Upper lobe of right lung (tissue), 1 donor: ENCODE measurements around the gene TAF15. TPM values are rescaled to one million over a fixed set of nuclear protein-coding genes. Genes with fewer than 3 reads are reported as not detected.

Experiments
- ATAC-seq: fragments of 200-7000 bp; cut with Tn5 transposase; one replicate; pipeline ENCODE4 v1.9.1; 2020; ENCODE audit warnings: mild to moderate bottlenecking, moderate library complexity
- DNase-seq: peaks from one replicate; pipeline ENCODE4 v3.0.0-alpha.2; 2020
- H3K27ac ChIP-seq: fragments of 200-600 bp; one replicate; pipeline ENCODE4 v1.8.0; 2022
- H3K27me3 ChIP-seq: fragments of 200-600 bp; one replicate; pipeline ENCODE4 v1.8.0; 2022; ENCODE audit warnings: mild to moderate bottlenecking
- H3K36me3 ChIP-seq: fragments of 200-600 bp; one replicate; pipeline ENCODE4 v1.8.0; 2022
- H3K4me1 ChIP-seq: fragments of 200-600 bp; one replicate; pipeline ENCODE4 v1.8.0; 2022
- H3K4me3 ChIP-seq: fragments of 200-600 bp; one replicate; pipeline ENCODE4 v1.8.0; 2022; ENCODE audit warnings: mild to moderate bottlenecking
- H3K9me3 ChIP-seq: fragments of 200-600 bp; one replicate; pipeline ENCODE4 v1.8.0; 2022
- intact Hi-C: fragments of 100-400 bp; cut with DNase I; formaldehyde crosslinking; loops from one replicate; pipeline ENCODE4 v1.11.0; 2022
- total RNA-seq: library from RNA; stranded (reverse); fragmentation: NEBNext Ultra II Directional; extraction: Animal tissue kit (Norgen Biotek cat#: 25700); gene quantifications from one replicate; pipeline ENCODE4 v1.2.1, GENCODE V29; 2021
- TF ChIP-seq, protein P1 (sequence below): fragments of 200-600 bp; IDR thresholded peaks from one replicate; pipeline ENCODE4 v1.8.0; 2022; ENCODE audit warnings: antibody characterized with exemption
- donor health status: DM: no; HTN: yes; CAD: no; lungs with severe emphysema.

Gene TAF15
- total RNA-seq, 1 donor from 2014 or later, result 142 TPM

DNA sequence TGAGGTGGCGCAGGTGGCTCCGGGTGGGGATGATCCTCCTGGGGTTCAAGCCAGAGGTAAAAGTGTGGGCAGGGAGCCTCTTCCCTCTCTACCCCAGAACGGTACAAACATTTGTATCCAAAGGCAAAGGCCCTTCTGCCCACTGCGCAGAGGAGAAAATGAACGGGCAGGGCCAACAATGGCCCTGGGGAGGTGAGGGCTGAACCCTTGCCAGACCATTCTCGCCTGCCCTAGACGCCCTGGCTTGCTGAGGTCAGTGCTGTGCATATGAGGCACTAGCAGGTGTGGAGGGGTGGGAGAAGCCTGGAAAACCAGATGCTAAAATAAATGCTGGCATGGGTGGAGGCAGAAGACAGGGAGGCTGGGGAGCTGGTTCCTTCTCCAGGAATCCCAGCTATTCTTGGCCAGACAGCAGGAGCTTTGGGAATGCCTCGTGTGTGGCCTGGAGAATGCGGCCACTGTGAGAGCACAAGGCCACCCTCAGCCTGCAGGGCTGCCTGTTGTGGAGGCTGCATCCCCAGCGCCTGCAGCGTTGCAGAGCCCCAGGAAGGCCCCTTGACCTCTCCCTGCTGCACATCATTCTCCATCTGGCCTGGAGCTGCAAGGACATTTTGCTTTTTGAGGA lies 44.1 kb upstream of the TAF15 start:
- no peak overlapping the region for H3K4me3 ChIP-seq
- no peak for ATAC-seq
- no peaks in the 10 kb centered on the region for H3K36me3 ChIP-seq
- DNase-seq, result no peak
- intact Hi-C loops, result loop anchor here (5.0 kb wide), 1 partner anchor 42 kb away; the partner anchor contains the start of gene TAF15
- H3K4me1 ChIP-seq, result peaks cover 5% of the 10 kb centered on the region
- TF ChIP-seq, protein P1, sequence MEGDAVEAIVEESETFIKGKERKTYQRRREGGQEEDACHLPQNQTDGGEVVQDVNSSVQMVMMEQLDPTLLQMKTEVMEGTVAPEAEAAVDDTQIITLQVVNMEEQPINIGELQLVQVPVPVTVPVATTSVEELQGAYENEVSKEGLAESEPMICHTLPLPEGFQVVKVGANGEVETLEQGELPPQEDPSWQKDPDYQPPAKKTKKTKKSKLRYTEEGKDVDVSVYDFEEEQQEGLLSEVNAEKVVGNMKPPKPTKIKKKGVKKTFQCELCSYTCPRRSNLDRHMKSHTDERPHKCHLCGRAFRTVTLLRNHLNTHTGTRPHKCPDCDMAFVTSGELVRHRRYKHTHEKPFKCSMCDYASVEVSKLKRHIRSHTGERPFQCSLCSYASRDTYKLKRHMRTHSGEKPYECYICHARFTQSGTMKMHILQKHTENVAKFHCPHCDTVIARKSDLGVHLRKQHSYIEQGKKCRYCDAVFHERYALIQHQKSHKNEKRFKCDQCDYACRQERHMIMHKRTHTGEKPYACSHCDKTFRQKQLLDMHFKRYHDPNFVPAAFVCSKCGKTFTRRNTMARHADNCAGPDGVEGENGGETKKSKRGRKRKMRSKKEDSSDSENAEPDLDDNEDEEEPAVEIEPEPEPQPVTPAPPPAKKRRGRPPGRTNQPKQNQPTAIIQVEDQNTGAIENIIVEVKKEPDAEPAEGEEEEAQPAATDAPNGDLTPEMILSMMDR, result no peak
- no peaks in the 10 kb centered on the region for H3K27me3 ChIP-seq
- no peak overlapping the region for H3K27ac ChIP-seq
- no peaks in the 10 kb centered on the region for H3K9me3 ChIP-seq

DNA sequence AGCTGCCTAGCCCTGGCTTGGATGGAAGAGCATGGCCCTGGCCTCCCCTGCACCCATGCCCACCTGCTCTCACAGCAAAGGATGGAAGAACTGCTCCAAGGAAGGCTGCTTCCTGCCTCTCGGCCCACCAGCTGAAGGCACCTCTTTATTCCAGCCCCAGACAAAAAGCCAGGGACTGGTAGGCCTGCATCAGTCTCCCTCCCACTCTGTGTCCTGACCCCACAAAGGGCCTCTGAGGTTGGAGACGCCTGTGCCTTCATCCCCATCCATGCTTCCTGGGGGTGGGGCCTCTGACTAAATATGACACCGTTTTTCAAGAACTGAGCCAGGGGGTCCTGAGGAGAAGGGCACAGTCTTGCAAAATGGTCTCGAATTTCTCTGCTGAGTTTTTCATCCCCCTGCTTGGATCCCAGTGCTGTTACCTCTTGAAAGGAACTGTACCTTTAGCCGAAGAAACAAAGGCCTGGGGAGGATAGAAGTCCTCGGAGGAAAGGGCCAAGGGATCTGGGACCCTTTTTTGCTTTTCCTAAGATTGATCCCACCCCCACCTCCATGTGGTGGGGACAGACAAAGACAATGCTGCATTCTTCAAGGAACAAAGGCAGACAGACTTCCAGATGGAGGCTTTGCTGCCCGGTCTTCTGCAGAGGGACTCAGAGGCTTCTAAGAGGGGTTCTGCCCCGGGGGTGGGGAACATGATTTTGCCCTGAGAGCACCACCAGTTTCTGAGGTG lies 43.4 kb upstream of the TAF15 start:
- no peak for DNase-seq
- H3K36me3 ChIP-seq, result no peaks in the 10 kb centered on the region
- TF ChIP-seq, protein P1, result no peak
- no peaks in the 10 kb centered on the region for H3K9me3 ChIP-seq
- no peak for ATAC-seq
- H3K27ac ChIP-seq, result no peak overlapping the region
- H3K4me1 ChIP-seq, result peaks cover 5% of the 10 kb centered on the region
- H3K27me3 ChIP-seq, result no peaks in the 10 kb centered on the region
- H3K4me3 ChIP-seq, result no peak overlapping the region
- intact Hi-C loops, result loop anchor here (5.0 kb wide), 1 partner anchor 41 kb away; the partner anchor contains the start of gene TAF15

DNA sequence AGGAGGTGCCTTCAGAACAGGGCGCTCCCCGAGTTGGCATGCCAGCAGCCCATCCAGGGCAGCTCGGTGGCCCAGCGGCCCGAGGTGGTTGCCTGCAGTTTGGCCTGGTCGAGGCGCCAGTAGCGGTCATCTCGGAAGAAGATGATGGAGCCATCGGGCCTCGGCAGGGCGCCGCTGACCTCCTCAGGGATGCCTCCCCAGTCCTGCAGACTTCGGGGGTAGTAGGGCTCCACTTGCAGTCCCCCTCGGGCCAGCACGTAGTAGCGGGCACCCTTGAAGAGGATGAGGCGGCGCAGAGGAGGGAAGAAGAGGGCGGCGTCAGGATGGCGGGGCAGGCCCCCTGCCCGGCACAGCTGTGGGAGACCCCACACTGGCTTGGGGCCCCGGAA lies 42.8 kb upstream of the TAF15 start:
- Histone ChIP-seq H3K4me1 (peaks cover 5% of the 10 kb centered on the region), H3K27me3 (no peaks in the 10 kb centered on the region), H3K27ac (no peak overlapping the region), H3K36me3 (no peaks in the 10 kb centered on the region), H3K9me3 (no peaks in the 10 kb centered on the region), H3K4me3 (no peak overlapping the region)
- DNase-seq, result no peak
- intact Hi-C loops, result loop anchor here (5.0 kb wide), 1 partner anchor 41 kb away; the partner anchor contains the start of gene TAF15
- TF ChIP-seq, protein P1, result no peak
- ATAC-seq, result no peak

DNA sequence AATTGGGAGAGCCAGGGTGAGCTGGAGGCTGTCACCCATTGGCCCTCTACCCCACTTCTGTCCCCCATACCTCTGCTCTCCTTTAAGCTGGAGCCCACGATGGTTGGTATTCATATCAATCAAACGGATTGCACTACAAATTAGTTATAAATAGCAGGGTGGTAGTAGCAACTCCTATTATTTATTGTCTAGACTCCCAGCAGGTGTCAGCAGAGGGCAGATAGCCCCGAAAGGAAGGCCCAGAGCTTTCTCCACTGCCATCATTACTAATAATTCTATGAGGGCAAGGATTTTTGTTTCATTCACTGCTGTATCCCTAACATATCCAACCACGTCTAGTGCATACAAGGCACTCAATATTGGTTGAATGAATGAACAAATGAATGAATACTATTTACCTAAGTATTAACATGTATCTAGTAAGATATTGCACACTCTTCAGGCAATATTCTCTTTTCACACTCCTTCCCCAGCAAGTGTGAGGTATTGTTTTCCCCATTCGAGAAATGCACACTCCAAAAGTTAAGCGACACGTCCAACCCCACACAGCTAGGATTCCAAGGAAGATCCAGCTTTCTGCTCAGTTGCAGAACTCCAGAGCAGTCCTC lies 42.3 kb upstream of the TAF15 start:
- Histone ChIP-seq H3K9me3 (no peaks in the 10 kb centered on the region), H3K36me3 (no peaks in the 10 kb centered on the region), H3K4me3 (no peak overlapping the region), H3K27ac (no peak overlapping the region), H3K27me3 (no peaks in the 10 kb centered on the region), H3K4me1 (peaks cover 5% of the 10 kb centered on the region)
- DNase-seq (no peak), ATAC-seq (peak; percentile 9)
- intact Hi-C loops, result loop anchor here (5.0 kb wide), 1 partner anchor 40 kb away; the partner anchor contains the start of gene TAF15
- TF ChIP-seq, protein P1, result peak; percentile 62

DNA sequence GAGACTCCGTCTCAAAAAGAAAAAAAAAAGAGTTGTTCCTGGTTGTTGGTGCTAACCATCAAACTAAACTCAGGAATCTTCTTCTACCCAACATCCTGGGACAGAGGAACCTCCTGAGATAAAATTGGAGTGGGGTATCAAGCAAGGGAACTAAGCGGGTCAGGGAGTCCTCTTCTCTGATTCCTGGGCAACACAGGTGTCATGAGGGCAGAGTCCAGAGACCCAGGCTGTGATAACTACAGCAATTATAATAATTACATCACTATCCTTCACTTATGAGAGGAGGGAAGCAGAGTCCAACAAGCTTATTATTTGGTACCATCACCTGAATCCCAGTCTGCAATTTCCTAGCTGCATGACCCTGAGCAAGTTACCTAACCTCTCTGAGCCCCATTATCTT lies 40.5 kb upstream of the TAF15 start:
- H3K9me3 ChIP-seq, result no peaks in the 10 kb centered on the region
- ATAC-seq (no peak), DNase-seq (no peak)
- H3K27ac ChIP-seq, result no peak overlapping the region
- TF ChIP-seq, protein P1, result no peak
- H3K27me3 ChIP-seq, result no peaks in the 10 kb centered on the region
- no peak overlapping the region for H3K4me3 ChIP-seq
- H3K36me3 ChIP-seq, result no peaks in the 10 kb centered on the region
- intact Hi-C loops, result loop anchor here (5.0 kb wide), 1 partner anchor 39 kb away; the partner anchor contains the start of gene TAF15
- peaks cover 9% of the 10 kb centered on the region for H3K4me1 ChIP-seq
